K562 (cell line): ENCODE results near the gene TANK. TPM values are rescaled to one million over a fixed set of nuclear protein-coding genes. Genes with fewer than 3 reads are reported as not detected.

Source experiments
- ARHGAP35 ChIP-seq: fragments of 450-650 bp; IDR thresholded peaks from 2 replicates; pipeline ENCODE4 v1.6.1; 2018; ENCODE audit not compliant: partially characterized antibody
- EP400 ChIP-seq: fragments of 450-650 bp; IDR thresholded peaks from 2 replicates; pipeline ENCODE4 v1.6.1; 2017; ENCODE audit warnings: antibody characterized with exemption, mild to moderate bottlenecking, moderate library complexity
- FOXM1 ChIP-seq, 2 experiments: fragments of 450-650 bp in 1 of 2; sonication (generic) in 1 of 2; formaldehyde crosslinking in 1 of 2; IDR thresholded peaks; 2 replicates each; pipeline versions ENCODE4 v1.6.1 to v1.9.0; 2017 to 2022; ENCODE audit warnings: low read depth in 2 of 2, mild to moderate bottlenecking in 2 of 2, missing genetic modification reagents in 1 of 2, moderate library complexity in 1 of 2
- HCFC1 ChIP-seq: IDR thresholded peaks from 2 replicates; pipeline ENCODE4 v1.6.1; 2012; ENCODE audit warnings: low read depth, low read length, improper control_type of control experiment
- HDAC1 ChIP-seq, 2 experiments: fragments of 450-650 bp; IDR thresholded peaks; 2 replicates each; pipeline ENCODE4 v1.6.1; 2016 to 2017; ENCODE audit warnings: inconsistent platforms in 1 of 2, mild to moderate bottlenecking in 1 of 2, moderate library complexity in 1 of 2
- MYC ChIP-seq, 2 experiments: fragments of 250-450 bp in 1 of 2; sonication (Bioruptor Pico) in 1 of 2; IDR thresholded peaks; 2 replicates each; pipeline versions ENCODE4 v1.5.1 to v1.6.1; 2012 to 2021; ENCODE audit warnings: low read depth in 2 of 2, borderline replicate concordance in 1 of 2, improper control_type of control experiment in 1 of 2, low read length in 1 of 2, mild to moderate bottlenecking in 1 of 2, moderate library complexity in 1 of 2
- NBN ChIP-seq: fragments of 450-650 bp; IDR thresholded peaks from 2 replicates; pipeline ENCODE4 v1.6.1; 2016; ENCODE audit warnings: low read depth, mild to moderate bottlenecking
- NCOA1 ChIP-seq: fragments of 450-650 bp; IDR thresholded peaks from 2 replicates; pipeline ENCODE4 v1.6.1; 2016; ENCODE audit warnings: low read depth
- POLR2AphosphoS5 ChIP-seq: IDR thresholded peaks from 2 replicates; pipeline ENCODE4 v1.6.1; 2011; ENCODE audit warnings: mild to moderate bottlenecking, low read depth, low read length, moderate library complexity; ENCODE audit not compliant: control insufficient read depth, insufficient read depth
- SREBF2 ChIP-seq: sonication (generic); formaldehyde crosslinking; IDR thresholded peaks from 2 replicates; pipeline ENCODE4 v1.4.0; 2020; ENCODE audit warnings: mild to moderate bottlenecking, missing genetic modification reagents
- TCFL5 ChIP-seq: fragments of 250-450 bp; sonication (Bioruptor Pico); conservative IDR thresholded peaks from 2 replicates; pipeline ENCODE4 v1.6.1; 2021; ENCODE audit warnings: mild to moderate bottlenecking, moderate library complexity, matching md5 sums
- TRIM28 ChIP-seq: fragments of 450-650 bp; IDR thresholded peaks from 2 replicates; pipeline ENCODE4 v1.6.1; 2017
- ZNF121 ChIP-seq: sonication (generic); formaldehyde crosslinking; conservative IDR thresholded peaks from 2 replicates; pipeline ENCODE4 v1.8.0; 2022; ENCODE audit warnings: missing genetic modification reagents
- ZNF239 ChIP-seq: fragments of 250-450 bp; sonication (Bioruptor Pico); IDR thresholded peaks from 2 replicates; pipeline ENCODE4 v1.4.0; 2020; ENCODE audit warnings: mild to moderate bottlenecking
- ZNF24 ChIP-seq: fragments of 450-650 bp; IDR thresholded peaks from 2 replicates; pipeline ENCODE4 v1.6.1; 2016
- ZNF57 ChIP-seq: fragments of 450-650 bp; formaldehyde crosslinking; IDR thresholded peaks from 2 replicates; pipeline ENCODE4 v1.4.0; 2020; ENCODE audit warnings: mild to moderate bottlenecking, moderate library complexity
- ZNF586 ChIP-seq: fragments of 450-650 bp; formaldehyde crosslinking; conservative IDR thresholded peaks from 2 replicates; pipeline ENCODE4 v1.4.0; 2020; ENCODE audit warnings: mild to moderate bottlenecking, moderate library complexity
- ZNF780A ChIP-seq: fragments of 250-450 bp; sonication (Bioruptor Pico); IDR thresholded peaks from 2 replicates; pipeline ENCODE4 v1.5.0; 2021; ENCODE audit warnings: mild to moderate bottlenecking
- polyA plus RNA-seq, 8 experiments: library from polyadenylated mRNA; depleted of rRNA in 4 of 8; stranded (reverse) in 5 of 8; unstranded in 3 of 8; fragments of >200 nt; fragmentation: Nextera tagmentation in 2 of 8; fragmentation: Illumina TruSeq in 1 of 8; extraction: Ambion mirVana in 2 of 8; extraction: Trizol in 1 of 8; gene quantifications; 2 replicates each; pipeline versions ENCODE4 v1.2.1 to v1.2.3, GENCODE V29; 2011 to 2014; ENCODE audit warnings: inconsistent platforms in 1 of 8, missing spikeins in 1 of 8
- total RNA-seq, 7 experiments: library from RNA; depleted of rRNA in 6 of 7; stranded (reverse); fragments of >200 nt in 6 of 7; fragmentation: Illumina TruSeq in 2 of 7; extraction: Trizol in 2 of 7; gene quantifications; 2 replicates each; pipeline versions ENCODE4 v1.2.1 to v1.2.3, GENCODE V29; 2011 to 2021; ENCODE audit warnings: low replicate concordance in 1 of 7
- TF ChIP-seq, protein P1 (sequence below): sonication (generic); formaldehyde crosslinking; IDR thresholded peaks from 2 replicates; pipeline ENCODE4 v1.8.0; 2023; ENCODE audit warnings: mild to moderate bottlenecking, missing genetic modification reagents
- TF ChIP-seq, protein P2 (sequence below): sonication (generic); formaldehyde crosslinking; IDR thresholded peaks from 2 replicates; pipeline ENCODE4 v1.9.0; 2022; ENCODE audit warnings: mild to moderate bottlenecking, missing genetic modification reagents
- TF ChIP-seq, protein P3 (sequence below): fragments of 250-450 bp; sonication (Bioruptor Pico); IDR thresholded peaks from 2 replicates; pipeline ENCODE4 v1.9.0; 2021; ENCODE audit warnings: mild to moderate bottlenecking
- TF ChIP-seq, protein P4 (sequence below): fragments of 250-450 bp; sonication (Bioruptor Pico); IDR thresholded peaks from 2 replicates; pipeline ENCODE4 v1.8.0; 2022; ENCODE audit warnings: moderate library complexity, mild to moderate bottlenecking, inconsistent platforms
- TF ChIP-seq, protein P5 (sequence below): fragments of 450-650 bp; IDR thresholded peaks from 2 replicates; pipeline ENCODE4 v1.6.1; 2016; ENCODE audit warnings: missing biosample characterization, missing genetic modification characterization

Gene TANK
- total and polyA plus RNA-seq, 9 of the 15 experiments (the other 6 are each of a cell fraction or from before 2014, with no cell fraction given) = 43.0 to 91.5 (median 54.4) TPM

DNA sequence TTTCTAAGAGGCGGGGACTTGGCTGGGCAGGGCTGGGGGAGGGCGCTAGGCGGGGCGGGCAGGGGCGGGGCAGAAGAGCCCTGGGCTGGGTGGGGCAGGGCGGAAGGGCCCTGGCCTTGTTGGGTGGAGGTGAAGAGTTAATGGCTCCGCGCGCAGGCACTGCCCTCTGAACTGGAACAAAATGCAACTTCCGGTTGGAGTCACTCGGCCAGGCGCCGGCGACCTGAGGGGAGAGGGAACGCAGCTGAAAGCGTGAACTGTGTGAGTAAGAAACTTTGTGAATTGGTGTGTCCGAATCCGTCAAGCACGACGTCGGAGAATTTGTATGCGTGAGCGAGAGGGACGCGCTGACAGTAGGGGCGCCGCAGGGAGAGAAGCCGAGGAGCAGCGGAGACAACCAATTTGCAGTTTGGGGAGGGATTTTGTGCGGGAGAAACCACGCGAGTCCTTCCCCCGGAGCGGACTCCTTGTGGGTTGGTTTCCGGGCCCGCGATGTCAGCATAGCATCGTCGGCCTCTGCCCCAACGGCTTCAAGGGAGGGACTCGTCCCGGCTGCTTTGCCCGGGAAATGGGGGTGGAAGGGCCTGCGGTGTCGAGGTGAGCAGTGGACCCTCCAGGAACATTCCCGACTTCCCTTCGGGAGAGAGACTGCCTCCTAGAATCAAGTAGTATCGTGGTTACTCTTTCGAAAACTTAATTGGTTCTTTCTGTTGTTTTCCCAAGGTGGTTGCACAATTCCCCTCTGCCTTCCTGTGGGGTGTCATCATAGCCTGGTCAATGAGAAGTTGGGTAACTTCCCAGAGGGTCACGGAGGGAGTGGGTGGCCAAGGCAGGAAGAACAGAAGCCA lies at the start of gene TANK (continued):
- TF ChIP-seq, protein P1, sequence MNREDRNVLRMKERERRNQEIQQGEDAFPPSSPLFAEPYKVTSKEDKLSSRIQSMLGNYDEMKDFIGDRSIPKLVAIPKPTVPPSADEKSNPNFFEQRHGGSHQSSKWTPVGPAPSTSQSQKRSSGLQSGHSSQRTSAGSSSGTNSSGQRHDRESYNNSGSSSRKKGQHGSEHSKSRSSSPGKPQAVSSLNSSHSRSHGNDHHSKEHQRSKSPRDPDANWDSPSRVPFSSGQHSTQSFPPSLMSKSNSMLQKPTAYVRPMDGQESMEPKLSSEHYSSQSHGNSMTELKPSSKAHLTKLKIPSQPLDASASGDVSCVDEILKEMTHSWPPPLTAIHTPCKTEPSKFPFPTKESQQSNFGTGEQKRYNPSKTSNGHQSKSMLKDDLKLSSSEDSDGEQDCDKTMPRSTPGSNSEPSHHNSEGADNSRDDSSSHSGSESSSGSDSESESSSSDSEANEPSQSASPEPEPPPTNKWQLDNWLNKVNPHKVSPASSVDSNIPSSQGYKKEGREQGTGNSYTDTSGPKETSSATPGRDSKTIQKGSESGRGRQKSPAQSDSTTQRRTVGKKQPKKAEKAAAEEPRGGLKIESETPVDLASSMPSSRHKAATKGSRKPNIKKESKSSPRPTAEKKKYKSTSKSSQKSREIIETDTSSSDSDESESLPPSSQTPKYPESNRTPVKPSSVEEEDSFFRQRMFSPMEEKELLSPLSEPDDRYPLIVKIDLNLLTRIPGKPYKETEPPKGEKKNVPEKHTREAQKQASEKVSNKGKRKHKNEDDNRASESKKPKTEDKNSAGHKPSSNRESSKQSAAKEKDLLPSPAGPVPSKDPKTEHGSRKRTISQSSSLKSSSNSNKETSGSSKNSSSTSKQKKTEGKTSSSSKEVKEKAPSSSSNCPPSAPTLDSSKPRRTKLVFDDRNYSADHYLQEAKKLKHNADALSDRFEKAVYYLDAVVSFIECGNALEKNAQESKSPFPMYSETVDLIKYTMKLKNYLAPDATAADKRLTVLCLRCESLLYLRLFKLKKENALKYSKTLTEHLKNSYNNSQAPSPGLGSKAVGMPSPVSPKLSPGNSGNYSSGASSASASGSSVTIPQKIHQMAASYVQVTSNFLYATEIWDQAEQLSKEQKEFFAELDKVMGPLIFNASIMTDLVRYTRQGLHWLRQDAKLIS (CRISPR knock-in tag) = peak; percentile 96
- TF ChIP-seq, protein P2, sequence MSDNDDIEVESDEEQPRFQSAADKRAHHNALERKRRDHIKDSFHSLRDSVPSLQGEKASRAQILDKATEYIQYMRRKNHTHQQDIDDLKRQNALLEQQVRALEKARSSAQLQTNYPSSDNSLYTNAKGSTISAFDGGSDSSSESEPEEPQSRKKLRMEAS (CRISPR knock-in tag) = no peak
- TF ChIP-seq ARHGAP35 = no peak
- peak; percentile 71 for TF ChIP-seq HCFC1
- TF ChIP-seq ZNF24 = peak; percentile 36; the same call in 1 of the 2 replicates
- TF ChIP-seq POLR2AphosphoS5 = peak; percentile 97
- no peak; the same call in 1 of the 2 replicates for TF ChIP-seq ZNF239 (CRISPR knock-in tag)
- no peak for TF ChIP-seq ZNF586 (CRISPR knock-in tag)
- TF ChIP-seq HDAC1 (IDR thresholded peaks at IDR 0.05) = peak in 1 of 2 experiments; percentile 81; a peak in 2 of 4 replicates
- peak; percentile 18; the same call in 1 of the 2 replicates for TF ChIP-seq NBN
- TF ChIP-seq TCFL5 (CRISPR knock-in tag) = no peak
- TF ChIP-seq, protein P3, sequence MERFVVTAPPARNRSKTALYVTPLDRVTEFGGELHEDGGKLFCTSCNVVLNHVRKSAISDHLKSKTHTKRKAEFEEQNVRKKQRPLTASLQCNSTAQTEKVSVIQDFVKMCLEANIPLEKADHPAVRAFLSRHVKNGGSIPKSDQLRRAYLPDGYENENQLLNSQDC (CRISPR knock-in tag) = peak; percentile 41; the same call in 1 of the 2 replicates
- TF ChIP-seq NCOA1 = peak; percentile 93
- TF ChIP-seq FOXM1 (IDR thresholded peaks at IDR 0.05; ENCODE audit: low read depth) = no peak
- no peak for TF ChIP-seq FOXM1 (CRISPR knock-in tag; IDR thresholded peaks at IDR 0.05; ENCODE audit: low read depth)
- TF ChIP-seq MYC (IDR thresholded peaks at IDR 0.05; ENCODE audit: low read depth, low read length) = peak; percentile 66
- peak; percentile 46; the same call in 1 of the 2 replicates for TF ChIP-seq MYC (CRISPR knock-in tag; IDR thresholded peaks at IDR 0.05; ENCODE audit: borderline replicate concordance, low read depth)
- no peak for TF ChIP-seq SREBF2
- no peak for TF ChIP-seq TRIM28
- peak; percentile 91 for TF ChIP-seq EP400
- TF ChIP-seq, protein P4, sequence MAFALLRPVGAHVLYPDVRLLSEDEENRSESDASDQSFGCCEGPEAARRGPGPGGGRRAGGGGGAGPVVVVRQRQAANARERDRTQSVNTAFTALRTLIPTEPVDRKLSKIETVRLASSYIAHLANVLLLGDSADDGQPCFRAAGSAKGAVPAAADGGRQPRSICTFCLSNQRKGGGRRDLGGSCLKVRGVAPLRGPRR = no peak
- TF ChIP-seq ZNF780A (CRISPR knock-in tag) = no peak
- TF ChIP-seq ZNF121 (CRISPR knock-in tag) = no peak
- TF ChIP-seq ZNF57 = no peak
- TF ChIP-seq, protein P5, sequence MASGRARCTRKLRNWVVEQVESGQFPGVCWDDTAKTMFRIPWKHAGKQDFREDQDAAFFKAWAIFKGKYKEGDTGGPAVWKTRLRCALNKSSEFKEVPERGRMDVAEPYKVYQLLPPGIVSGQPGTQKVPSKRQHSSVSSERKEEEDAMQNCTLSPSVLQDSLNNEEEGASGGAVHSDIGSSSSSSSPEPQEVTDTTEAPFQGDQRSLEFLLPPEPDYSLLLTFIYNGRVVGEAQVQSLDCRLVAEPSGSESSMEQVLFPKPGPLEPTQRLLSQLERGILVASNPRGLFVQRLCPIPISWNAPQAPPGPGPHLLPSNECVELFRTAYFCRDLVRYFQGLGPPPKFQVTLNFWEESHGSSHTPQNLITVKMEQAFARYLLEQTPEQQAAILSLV = 0 out of 2 replicates have a peak, but pooled peaks have one; percentile 64
